HG03135 (cell line): ENCODE results near the gene SORCS2.

Experiments used
- ATAC-seq: cut with Tn5 transposase; IDR thresholded peaks from one replicate; pipeline ENCODE4 v1.9.1; 2021; ENCODE audit warnings: mild to moderate bottlenecking, moderate library complexity; ENCODE audit not compliant: unreplicated experiment

SORCS2 gene

DNA sequence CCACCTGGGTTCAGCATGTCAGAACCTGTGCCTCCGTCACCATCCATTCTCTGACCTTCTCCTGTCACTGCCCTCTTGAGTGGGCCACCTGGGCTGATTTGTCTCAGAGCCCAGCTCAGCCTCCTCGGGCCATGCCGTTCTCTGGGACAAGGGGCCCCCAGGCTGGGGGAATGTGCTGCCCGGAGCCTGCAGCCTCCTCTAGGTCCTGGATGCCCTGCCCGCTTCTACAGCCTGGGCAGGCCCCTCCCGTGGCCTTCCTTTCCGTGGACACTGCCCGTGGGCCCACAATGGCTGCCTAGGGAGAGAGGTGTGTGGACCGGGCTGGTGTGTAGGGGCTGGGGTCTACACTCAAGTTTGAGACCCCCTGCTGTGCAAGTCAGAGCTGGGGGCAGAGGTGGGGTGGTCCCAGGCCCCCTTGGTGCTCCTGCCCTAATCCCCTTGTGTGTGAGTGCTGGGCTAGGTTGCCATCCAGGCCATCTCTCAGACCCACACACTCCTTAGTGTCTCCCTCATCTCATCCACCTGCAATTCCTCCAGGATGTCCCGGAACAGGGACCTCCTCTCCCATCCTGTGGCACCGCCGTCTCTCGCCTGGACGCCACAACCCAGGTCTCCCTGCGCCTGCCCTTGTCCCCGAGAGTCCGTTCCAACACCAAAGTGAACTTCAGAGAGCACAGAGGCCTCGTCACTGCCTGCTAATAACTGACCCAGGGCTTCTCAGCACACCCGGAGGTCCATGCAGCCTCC lies 230.0 kb downstream of the SORCS2 start:
- no peak for ATAC-seq

DNA sequence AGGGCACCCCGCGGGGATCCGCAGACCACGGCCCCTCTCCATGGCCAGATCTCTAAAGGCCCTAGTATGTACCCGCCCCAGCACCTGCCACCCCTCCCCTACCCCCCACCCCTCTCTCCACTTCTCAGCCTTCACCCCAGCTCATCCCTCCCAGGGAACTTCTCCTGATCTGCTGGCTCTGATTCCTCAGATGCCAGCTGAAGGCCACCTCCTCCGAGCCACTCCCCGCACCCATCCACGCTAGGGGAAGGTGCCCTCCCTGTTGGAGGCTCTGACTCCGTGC lies 230.5 kb downstream of the SORCS2 start:
- no peak for ATAC-seq

GRCh38 chr4:7423391-7423790 lies 231.1 kb downstream of the SORCS2 start:
- ATAC-seq, result no peak

DNA sequence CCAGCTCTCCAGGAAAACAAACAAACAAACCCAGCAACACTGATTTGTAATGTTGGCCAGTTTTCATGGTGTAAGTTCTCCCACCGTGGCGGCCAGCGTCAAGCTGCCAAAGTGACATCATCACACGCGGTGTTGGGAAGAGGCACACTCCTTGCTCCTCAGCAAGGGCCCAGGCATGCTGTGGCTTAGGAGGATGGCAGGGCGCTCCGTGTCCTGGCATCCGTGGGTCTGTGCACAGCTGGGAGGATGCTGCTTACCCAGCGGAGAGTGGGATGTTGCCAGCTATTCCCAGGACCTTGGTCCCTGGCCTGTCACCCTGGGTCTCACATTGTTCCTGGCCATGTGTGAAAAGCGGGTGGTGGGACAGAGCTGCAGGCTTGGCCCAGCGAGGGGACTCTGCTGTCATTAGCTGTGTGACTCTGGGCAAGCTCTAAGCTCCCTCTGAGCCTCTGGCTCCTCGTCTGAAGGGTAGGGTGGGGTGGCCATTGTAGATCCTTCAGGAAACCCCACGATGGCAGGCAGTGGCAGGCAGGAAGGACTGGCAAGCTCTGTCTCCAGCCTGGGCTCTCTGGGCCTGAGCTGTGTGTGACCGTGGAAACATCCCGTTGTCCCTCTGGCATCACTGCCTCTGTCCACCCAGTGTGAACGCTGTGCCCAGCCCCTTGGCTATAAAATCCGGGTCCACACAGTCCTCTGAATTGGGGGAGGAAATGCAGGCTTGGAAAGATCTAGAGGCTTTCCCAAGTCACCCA lies 231.6 kb downstream of the SORCS2 start:
- no peak for ATAC-seq

- ATAC-seq, result no peak
Observed at GRCh38 chr4:7424553-7425111, 232.3 kb downstream of the SORCS2 start.

DNA sequence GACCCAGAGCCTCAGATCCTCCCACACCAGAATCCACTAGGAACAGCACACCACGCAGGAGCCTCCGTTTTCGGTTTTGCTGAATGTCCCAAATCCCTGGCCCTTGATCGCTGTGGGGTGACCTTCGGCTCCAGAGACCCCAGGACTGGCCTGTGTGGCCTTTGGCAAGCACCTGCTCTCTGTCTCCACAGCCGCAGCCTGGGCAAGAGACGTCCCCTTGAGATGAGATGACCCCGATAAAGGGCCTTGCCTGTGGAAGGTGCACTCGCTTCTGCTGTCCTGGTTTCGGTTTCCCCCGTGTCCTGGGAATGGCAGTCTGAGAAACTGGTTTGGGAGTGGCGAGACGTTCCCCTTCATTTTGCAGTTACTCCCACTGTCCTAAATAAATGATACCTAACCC lies 232.8 kb downstream of the SORCS2 start:
- no peak for ATAC-seq

- no peak for ATAC-seq
Observed at GRCh38 chr4:7425591-7426468, 233.5 kb downstream of the SORCS2 start.

DNA sequence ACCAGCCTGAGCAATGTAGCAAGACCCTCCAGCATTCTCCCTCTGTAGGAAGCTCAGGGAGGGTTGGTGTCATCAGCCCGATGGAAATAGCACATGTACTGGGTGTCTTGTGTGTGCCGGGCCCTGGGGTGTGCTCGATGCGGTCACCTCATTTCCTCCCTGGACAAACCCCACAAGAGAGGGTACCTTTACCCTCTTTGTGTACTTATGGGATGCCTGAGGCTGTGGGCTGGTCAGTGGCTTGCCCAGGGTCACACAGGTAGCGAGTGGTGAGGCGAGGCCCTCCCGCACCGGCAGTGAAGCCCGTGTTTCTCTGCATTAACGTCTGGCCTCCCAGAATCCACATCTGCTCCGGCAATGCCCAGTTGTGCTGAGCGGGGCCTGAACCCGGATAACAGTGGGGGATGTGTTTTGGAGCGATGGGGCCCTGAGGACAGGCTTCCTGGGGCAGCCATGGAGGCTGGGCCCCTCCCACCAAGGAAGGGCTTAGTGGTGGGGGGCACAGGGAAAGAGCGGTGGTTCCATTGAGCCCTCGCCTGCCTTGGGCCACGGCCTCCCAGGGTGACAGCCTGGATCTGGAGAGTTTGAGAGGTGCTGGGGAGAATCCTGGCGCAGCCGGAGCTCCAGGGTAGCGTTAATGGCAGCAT lies 234.3 kb downstream of the SORCS2 start:
- ATAC-seq, result no peak

DNA sequence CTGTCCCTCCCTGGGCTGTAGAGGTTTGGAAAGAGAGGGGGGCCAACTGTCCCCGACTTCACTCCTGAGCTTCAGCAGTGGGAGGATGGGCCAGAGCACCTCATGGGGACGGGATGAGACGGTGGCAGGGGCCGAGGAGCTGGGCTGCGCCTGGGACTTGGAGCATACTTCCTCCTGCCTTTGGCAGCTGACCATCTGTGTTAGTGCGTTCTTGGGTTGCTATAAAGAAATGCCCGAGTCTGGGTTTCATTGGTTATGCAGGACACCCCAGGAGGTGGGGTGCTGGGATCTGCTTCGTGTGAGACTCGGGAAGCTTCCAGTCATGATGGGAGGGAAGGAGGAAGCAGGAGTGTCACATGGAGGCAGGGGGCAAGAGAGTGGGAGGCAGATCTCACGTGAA lies 235.0 kb downstream of the SORCS2 start:
- ATAC-seq, result no peak

DNA sequence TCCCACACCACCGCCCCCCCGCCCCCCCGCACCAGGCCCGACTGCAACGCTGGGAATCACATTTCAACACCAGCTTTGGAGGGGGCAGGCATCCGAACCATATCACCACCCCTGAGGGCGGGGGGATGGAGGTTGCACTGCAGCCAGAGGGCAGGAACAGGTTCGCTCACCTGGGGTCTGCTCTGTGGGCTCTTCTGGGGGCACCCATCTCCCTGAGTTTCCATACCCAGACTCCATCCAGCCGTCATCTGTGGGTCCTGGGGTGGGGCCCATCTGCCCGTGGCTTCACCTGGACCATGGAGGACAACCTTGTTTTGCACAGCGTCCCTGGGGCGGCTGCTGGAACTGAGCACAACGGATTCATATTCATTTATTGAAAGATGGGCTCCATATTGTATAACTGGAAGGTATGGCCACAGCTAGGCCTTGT lies 235.5 kb downstream of the SORCS2 start:
- no peak for ATAC-seq

DNA sequence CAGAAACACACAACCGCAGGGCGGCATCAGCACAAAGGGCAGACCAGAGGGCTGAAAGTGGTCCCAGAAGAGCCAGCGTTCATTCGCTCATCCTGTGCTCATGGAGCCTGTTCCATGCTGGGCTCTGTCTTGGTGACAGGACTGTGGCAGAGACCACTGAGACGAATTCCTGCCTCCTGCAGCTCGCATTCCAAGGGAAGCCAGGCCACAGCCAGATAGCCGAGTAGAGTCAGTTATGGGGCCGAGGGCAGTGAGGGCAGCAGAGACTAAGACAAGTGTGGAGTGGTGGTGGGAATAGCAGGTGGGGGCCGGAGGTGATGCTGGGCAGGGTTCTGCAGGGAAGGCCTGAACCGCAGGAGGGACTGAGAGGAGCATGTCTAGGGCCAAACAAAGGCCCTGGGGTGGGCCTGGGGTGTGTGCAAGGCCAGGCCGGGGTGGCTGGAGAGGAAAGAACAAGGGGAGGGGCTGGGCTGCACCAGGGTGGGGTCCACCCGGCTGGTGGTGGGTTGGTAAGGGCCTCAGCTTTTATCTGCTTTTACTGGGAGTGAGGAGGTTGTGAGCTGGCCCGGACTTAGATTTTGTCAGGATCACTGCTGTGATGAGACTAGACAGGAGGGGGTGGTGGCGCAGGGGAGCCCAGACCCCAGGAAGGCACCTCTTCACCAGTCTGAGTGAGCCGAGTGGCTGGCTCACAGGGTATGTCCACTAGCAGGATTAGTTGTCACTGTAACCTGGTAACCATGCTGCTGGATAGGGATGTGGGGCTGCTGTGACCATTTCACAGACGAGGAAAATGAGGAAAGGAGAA lies 236.1 kb downstream of the SORCS2 start:
- no peak for ATAC-seq

DNA sequence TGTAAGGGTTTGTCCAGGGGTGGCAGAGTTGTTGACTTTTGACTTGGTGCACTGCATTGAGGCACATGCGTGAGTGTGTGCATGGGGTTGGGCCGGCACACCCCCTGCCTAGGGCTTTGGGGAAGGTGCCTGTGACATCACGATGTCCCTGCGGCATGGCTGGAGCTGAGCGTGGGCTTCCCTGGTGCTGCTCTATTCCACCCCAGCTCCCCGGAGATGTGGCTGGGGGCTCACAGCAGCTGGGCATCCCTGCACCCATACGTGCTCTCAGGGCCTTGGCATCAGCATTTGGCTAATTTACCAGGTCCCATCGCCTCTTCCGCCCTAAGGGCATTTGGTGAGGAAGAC lies 236.7 kb downstream of the SORCS2 start:
- ATAC-seq, result no peak

GRCh38 chr4:7429601-7430078 lies 237.3 kb downstream of the SORCS2 start:
- ATAC-seq, result no peak

DNA sequence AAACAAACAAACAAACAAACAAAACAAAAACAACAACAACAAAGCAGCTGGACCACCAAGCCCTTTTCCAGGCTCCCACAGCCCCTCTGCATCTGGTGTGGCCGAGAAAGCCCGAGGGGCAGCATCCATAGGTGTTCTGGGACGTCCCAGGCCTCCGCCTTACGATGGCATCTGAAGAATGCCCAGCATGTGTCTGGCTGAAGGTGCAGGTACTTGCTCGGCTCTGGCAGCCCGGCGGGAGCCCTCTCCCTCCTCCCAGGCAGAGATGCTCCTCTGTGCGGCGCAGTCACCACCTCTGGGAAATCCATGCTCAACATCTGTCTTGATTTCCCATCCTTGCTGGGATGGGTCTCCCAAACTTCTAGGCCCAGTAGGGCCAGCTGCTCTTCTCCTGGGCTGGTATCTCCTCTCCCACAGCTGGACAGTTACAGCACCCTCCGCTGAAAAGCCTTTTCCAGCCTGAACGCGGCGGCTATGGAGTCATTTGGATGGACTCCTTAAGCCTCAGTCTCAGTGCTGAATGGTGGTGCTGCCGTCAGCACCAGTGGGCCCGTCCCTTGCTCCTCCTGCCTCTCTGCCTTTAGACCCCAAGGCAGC lies 238.1 kb downstream of the SORCS2 start:
- ATAC-seq, result no peak

GRCh38 chr4:7430965-7431695 lies 238.8 kb downstream of the SORCS2 start:
- no peak for ATAC-seq

DNA sequence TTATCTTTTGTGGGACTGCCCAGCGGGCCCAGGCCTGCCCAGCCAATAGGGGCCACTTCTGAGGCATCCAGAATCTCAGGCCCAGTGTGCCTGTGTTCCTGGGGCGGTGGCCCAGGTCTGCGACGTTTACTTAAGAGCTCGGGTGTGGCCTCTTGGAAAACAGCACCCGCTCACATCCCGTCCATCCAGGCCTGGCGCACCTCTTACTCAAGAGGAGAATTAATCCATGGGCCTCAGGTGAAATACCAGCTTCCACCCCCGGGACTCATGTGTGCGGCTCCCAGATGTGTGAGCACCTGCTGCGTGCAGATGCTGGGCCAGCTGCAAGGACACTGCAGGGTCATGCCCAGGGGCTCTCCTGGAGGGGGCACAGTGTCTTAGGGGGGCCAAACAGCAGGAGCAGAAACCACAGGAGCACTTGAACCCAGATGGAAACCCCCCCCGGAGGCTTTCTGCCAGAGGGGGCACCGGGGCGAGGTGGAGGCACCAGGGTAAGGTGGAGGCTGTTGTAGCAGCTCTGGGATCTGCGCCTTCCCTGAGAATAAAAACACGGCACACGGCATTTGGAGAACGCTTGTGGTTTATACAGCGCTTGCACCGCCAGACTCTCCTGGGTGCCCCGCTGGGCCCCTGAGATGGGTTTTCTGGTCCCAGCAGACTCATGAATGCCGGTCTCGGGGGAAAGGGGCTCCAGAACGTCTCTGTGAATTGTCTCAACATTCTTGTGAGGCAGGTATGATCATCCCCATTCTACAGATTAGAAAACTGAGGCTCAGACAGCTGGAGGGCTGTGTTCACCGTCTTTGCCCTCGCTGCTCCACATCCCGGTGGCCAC lies 239.6 kb downstream of the SORCS2 start:
- ATAC-seq, result no peak

DNA sequence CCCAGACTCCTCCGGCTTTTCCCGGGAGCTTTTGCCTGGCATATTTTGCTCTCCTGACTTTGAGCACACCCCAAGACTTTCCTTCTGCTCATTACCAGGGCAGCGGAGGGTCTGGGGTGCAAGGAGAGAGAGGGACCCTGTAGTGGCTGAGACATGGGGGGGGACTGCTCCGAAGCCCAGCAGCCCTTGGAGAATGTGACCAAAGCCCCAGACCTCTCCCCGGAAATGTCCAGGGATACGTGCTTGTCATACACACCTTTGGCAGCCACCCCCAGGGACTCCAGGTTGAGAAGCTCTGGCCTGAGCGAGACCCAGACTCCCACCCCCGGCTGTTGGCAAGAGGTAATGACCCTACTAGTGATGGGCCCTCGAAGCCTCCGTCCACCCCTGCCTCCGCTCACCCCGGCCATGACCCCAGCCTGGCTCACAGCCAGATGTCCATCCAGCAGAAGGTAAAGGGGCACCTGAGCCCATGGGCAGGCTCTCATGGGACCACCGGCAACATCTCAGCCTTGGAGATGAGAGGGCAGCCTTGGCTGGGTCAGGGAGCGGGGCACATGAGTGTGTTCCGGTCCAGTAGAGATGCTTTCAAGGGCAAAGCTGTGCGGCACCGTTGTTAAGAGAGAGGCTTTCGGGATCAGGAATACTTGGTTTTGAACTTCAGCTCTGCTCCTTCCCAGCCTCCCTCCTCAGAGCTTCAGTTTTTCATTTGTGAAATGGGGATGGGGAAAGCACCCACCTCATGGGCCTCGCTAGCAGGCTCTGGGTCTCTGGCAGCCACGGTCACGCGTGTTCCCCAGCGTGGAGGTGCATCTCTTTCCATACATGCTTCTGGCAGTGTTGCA lies 240.4 kb downstream of the SORCS2 start:
- no peak for ATAC-seq
